Activated CD4-positive, alpha-beta T cell treated with anti-CD3 and anti-CD28 coated beads for 24 hours (primary cell): Measurements from ENCODE around the gene CRISPLD2.

Experiments
- DNase-seq, 2 donors: peaks; one replicate each; pipeline ENCODE4 v3.0.0-alpha.2; 2020; ENCODE audit warnings: low read depth in 2 of 2

Gene CRISPLD2

GRCh38 chr16:84884246-84884595 lies 64.4 kb downstream of the CRISPLD2 start:
- DNase-seq, result no peak

GRCh38 chr16:84884596-84885341 lies 65.0 kb downstream of the CRISPLD2 start:
- DNase-seq, result no peak

DNA sequence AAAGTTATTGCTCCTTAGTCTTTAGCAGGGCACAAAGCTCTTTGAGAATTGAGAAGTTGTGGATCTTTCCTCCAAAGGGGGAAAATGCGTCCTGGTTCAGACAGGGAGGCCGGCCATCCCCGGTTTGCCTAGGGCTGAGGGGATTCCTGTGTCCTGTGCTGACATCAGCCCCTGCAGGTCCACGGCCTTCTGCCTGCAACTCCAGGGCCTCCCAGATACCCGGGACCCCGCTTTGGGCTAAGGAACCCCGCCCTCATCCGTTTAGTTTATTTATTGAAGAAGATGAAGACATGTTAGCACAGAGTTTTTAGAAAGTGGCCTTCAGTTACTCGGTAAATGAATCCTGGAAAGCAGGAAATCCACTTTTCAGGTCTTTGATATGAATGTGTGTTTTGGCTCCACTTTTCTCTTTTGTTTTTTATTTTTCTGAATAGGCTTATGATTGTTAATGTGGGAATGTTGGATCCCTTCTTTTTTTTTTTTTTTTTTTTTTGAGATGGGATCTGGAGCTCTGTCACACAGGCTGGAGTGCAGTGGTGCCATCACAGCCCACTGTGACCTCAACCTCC lies 65.6 kb downstream of the CRISPLD2 start:
- DNase-seq, result no peak

DNA sequence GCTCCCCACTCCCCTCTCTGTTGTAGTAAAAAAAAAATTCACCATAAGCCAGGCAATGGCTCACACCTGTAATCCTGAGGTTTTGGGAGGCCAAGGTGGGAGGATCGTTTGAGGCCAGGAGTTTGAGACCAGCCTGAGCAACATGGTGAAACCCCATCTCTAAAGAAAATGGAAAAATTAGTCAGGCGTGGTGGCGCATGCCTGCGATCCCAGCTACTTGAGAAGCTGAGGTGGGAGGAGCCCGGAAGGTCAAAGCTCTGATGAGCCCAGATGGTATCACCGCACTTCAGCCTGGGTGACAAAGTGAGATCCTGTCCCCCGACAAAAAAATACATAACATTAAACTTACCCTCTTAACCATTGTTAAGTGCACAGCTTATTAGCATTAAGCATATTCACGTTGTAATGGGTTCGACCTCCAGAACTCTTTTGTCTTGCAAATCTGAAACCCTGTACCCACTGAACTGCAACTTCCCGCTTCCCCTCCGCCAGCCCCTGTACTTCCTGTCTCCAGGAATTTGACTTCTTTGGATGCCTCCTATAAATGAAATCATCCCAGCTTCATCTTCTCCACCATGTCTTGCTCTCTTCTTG lies 66.8 kb downstream of the CRISPLD2 start:
- no peak for DNase-seq

- DNase-seq, result no peak
Measured at GRCh38 chr16:84887207-84887606, 67.4 kb downstream of the CRISPLD2 start.

GRCh38 chr16:84888450-84888849 lies 68.7 kb downstream of the CRISPLD2 start:
- DNase-seq, result no peak

GRCh38 chr16:84889066-84889465 lies 69.3 kb downstream of the CRISPLD2 start:
- DNase-seq, result no peak

- DNase-seq, result no peak
Measured at GRCh38 chr16:84890427-84890826, 70.6 kb downstream of the CRISPLD2 start.

GRCh38 chr16:84891149-84891795 lies 71.5 kb downstream of the CRISPLD2 start:
- DNase-seq, result no peak

DNA sequence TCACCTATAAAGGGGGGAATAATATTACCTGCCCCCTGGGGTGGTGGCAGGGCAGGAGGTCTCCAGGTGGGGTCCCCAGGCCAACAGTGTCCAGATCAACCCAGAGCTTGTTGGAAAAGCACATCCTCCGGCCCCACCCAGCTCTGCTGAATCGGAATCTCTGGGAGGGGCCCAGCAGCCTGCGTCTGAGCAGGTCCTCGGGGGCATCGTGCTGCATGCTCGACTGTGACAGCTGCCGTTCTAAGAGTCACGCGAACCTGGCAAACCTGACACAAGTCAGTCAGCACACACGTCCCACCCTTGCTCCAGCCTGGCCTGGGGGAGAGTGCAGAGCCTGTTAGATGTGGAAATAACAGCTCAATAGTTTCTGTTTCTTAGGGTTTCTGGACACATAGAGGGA lies 72.3 kb downstream of the CRISPLD2 start:
- DNase-seq, result no peak

DNA sequence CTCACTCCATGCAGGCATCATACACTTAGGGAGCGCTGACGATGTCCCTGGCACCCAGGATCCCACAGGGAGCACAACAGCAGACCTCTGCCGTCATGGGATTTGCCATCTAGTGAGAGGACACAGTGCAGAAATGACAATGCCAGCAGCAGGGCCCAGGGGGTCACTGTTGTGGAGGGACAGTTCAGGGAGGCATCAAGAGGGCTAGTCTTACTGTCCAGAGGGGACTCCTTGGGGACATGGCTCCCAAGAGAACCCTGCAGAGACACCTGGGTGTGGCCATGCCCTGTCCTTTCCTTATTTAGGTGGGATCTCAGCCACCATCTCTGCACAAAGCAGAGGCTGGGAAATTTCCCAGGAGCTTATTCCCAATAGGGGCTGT lies 73.7 kb downstream of the CRISPLD2 start:
- no peak for DNase-seq

GRCh38 chr16:84893849-84894599 lies 74.2 kb downstream of the CRISPLD2 start:
- DNase-seq, result no peak

GRCh38 chr16:84895016-84895415 lies 75.2 kb downstream of the CRISPLD2 start:
- no peak for DNase-seq

DNA sequence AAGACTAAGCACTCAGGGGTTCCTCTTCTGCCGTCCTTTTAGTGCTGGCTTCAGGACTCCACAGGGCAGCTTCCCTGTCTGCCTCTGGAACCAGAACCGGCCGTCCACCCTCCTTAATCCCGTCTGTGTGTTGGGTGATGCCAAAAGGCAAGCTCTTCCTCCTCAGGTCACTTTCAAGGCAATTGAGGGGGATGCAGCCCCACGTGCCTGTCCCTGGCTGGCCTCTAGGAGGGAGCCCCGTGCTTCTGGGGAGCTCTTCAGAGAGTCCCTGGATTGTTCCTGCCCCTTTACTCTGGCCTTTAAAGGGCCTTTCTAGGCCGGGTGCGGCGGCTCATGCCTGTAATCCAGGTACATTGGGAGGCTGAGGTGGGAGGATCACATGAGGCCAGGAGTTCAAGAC lies 77.1 kb downstream of the CRISPLD2 start:
- no peak for DNase-seq

DNA sequence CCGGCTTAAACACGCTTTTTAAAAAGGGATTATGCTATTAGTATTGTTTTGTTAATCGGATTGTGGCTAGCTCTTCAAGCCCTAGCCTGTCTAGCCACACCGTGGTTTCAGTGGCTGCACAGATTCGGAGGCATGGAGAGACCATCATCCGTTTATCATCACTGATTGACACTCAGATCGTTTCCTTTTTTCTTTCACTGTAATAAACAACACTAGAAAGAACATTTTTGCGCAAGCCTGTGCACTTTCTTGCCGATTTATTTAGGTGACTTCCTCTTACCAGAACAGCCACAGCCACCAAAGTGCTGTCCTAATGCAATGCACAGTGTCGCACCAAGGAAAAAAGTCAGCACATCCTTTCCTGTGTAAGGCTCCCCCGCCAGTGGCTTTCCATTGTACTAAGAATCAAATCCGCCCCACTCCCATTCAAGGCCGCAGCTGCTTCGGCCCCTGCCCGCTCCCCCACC lies 78.2 kb downstream of the CRISPLD2 start:
- no peak for DNase-seq

- DNase-seq, result no peak
Measured at GRCh38 chr16:84898447-84898846, 78.7 kb downstream of the CRISPLD2 start.

DNA sequence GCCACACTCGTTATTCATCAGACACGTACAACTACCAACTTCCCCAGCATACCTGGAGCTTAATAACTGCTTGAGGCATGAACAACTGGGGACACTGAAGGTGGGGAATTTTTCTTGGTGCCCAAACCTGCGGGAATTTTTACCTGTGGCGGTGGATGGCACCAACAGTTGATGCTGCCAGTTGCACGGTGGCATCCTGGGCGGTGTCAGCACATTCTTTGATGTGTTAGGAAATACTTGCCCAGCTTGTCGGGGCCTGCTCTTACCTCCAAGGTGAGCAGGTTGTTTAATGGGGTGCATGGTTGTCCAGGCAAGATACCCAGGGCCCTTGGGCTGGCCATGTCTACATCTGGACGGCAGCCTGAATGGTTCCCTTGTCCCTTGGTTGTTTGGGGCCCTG lies 79.6 kb downstream of the CRISPLD2 start:
- no peak for DNase-seq

GRCh38 chr16:84905965-84906460 lies 86.2 kb downstream of the CRISPLD2 start:
- DNase-seq, result no peak

- DNase-seq, result no peak
Measured at GRCh38 chr16:84907051-84907450, 87.3 kb downstream of the CRISPLD2 start.

DNA sequence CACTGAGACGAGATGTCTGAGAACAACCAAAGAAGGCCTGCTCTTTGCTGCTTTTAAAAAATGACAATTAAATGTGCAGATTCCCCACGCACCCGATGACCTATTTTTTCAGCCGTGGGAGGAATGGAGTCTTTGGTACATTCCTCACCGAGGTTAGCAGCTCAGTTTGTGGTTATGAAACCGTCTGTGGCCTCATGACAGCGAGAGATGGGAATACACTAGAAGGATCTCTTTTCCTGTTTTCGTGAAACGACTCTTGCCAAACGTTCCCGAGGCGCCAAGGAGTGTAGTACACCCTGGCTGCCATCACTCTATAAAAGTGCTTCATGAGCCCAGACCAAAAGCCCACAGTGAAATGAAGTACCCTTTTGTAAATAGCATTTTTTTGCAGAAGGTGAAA lies 87.8 kb downstream of the CRISPLD2 start:
- no peak for DNase-seq

DNA sequence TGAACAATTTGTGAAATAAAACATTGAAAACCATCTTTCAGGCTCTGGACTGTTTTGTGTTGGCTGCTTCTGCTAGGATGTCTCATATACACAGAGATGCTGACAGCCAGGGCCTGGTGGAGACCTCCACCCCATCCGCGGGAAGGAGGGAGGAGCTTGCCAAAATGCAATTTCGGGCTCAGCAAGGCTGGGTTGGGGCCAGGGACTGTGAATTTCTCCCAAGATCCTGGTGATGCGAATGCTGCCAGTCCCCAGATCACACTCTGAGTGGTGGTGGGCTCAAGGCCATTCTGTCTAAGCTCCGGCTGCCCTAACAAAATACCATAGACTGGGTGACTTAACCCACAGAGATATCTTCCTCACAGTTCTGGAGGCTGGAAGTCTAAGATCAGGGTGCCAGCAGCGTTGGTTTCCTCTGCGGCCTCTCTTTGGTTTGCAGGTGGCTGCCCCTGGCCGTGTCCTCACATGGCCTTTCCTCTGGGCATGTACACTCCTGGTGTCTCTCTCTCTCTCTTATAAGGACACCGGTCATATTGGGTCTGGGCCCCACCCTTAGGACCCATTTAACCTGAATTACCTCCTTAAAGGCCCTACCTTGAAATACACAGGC lies 89.8 kb downstream of the CRISPLD2 start:
- no peak for DNase-seq
